ENCODE results near the gene CACNA1C. TPM values are rescaled to one million over a fixed set of nuclear protein-coding genes. Genes with fewer than 3 reads are reported as not detected.

The CACNA1C gene
- total RNA-seq, 2 donors from 2014 or later = 8.1 to 18.2 TPM

- Histone ChIP-seq H3K36me3 (no peaks in the 10 kb centered on the region), H3K9me3 (no peaks in the 10 kb centered on the region), H3K4me1 (replicated peaks) (no peaks in the 10 kb centered on the region), H3K27ac (no peak overlapping the region), H3K27me3 (replicated peaks; ENCODE audit: insufficient read depth) (no peaks in the 10 kb centered on the region), H3K4me3 (no peak overlapping the region)
- DNase-seq (ENCODE audit: low spot score) = no peak
- TF ChIP-seq POLR2AphosphoS5 (IDR thresholded peaks at IDR 0.05) (no peak), POLR2A (IDR thresholded peaks at IDR 0.05) (no peak)
- TF ChIP-seq, protein P1, sequence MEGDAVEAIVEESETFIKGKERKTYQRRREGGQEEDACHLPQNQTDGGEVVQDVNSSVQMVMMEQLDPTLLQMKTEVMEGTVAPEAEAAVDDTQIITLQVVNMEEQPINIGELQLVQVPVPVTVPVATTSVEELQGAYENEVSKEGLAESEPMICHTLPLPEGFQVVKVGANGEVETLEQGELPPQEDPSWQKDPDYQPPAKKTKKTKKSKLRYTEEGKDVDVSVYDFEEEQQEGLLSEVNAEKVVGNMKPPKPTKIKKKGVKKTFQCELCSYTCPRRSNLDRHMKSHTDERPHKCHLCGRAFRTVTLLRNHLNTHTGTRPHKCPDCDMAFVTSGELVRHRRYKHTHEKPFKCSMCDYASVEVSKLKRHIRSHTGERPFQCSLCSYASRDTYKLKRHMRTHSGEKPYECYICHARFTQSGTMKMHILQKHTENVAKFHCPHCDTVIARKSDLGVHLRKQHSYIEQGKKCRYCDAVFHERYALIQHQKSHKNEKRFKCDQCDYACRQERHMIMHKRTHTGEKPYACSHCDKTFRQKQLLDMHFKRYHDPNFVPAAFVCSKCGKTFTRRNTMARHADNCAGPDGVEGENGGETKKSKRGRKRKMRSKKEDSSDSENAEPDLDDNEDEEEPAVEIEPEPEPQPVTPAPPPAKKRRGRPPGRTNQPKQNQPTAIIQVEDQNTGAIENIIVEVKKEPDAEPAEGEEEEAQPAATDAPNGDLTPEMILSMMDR (IDR thresholded peaks at IDR 0.05) = no peak
- intact Hi-C loops (cut with DNase I) = loop anchor here (5.0 to 10.0 kb wide), 3 partner anchors 85 to 318 kb away; no protein-coding TSS in a partner anchor
- 63% methylated on average over 13 of the region's 13 CpGs for WGBS
These were observed 214.2 kb downstream of the CACNA1C start for GRCh38 chr12:2266666-2267620.

GRCh38 chr12:2267703-2268470, 215.1 kb downstream of the CACNA1C start:
- Histone ChIP-seq H3K9me3 (no peaks in the 10 kb centered on the region), H3K27ac (peak overlapping the region in 1 of 2 donors; percentile 38), H3K27me3 (replicated peaks; ENCODE audit: insufficient read depth) (no peaks in the 10 kb centered on the region), H3K4me1 (replicated peaks) (no peaks in the 10 kb centered on the region), H3K36me3 (no peaks in the 10 kb centered on the region), H3K4me3 (no peak overlapping the region)
- no peak for TF ChIP-seq POLR2A (IDR thresholded peaks at IDR 0.05)
- TF ChIP-seq, protein P1 (IDR thresholded peaks at IDR 0.05) = no peak
- no peak for TF ChIP-seq POLR2AphosphoS5 (IDR thresholded peaks at IDR 0.05)
- 36% methylated on average over 13 of the region's 13 CpGs for WGBS
- no peak for DNase-seq (ENCODE audit: low spot score)
- intact Hi-C loops (cut with DNase I) = loop anchor here (5.0 to 10.0 kb wide), 3 partner anchors 86 to 317 kb away; no protein-coding TSS in a partner anchor

DNA sequence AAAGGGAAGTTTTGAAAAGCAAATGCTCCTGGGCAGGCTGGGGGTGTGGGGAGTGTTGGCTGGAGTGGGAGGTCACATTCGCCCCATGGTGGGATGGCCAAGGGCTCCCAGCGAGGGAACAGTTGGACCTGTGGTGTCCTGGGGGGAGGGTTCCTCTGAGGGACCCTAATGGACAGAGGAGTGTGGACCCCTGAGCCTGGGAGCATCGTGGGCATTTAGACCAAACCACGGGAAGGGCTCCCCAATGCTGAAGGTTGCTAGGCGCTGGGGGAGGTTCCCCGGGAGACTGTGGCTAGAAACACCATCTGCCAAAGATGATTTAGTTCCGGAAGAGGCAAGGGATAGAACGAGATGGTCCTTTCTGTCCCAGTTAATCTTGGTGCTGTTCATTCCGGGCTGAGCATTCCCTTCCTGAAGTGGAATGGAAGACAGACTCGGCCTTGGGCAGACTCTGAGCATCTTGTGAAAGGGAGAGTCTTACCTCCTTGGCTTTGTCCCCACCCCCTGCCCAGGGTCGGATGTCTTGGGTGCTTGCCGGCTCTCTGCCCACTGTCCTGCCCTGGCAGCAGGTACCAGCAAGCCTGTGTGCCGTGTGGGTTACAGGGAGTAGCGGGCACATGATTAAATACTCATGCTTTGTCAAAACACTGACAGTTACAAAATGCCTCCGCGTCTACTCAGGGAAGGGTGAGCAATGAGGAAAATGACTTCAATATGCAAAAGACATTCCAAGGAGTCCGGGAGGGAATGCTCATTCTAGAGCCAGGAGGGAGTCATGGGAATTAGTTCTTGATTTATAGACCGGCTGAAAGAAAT, 215.9 kb downstream of the CACNA1C start:
- TF ChIP-seq POLR2AphosphoS5 (IDR thresholded peaks at IDR 0.05) = peak; percentile 18
- TF ChIP-seq, protein P1 (IDR thresholded peaks at IDR 0.05) = no peak
- Histone ChIP-seq H3K4me1 (replicated peaks) (no peaks in the 10 kb centered on the region), H3K27me3 (replicated peaks; ENCODE audit: insufficient read depth) (no peaks in the 10 kb centered on the region), H3K4me3 (no peak overlapping the region), H3K36me3 (no peaks in the 10 kb centered on the region), H3K27ac (peak overlapping the region in 1 of 2 donors; percentile 38), H3K9me3 (no peaks in the 10 kb centered on the region)
- 29% methylated on average over 18 of the region's 18 CpGs for WGBS
- intact Hi-C loops (cut with DNase I) = loop anchor here (5.0 to 10.0 kb wide), 3 partner anchors 86 to 316 kb away; no protein-coding TSS in a partner anchor
- DNase-seq (ENCODE audit: low spot score) = no peak

GRCh38 chr12:2270846-2271245, 218.1 kb downstream of the CACNA1C start:
- intact Hi-C loops (cut with DNase I) = loop anchor here (5.0 to 10.0 kb wide), 3 partner anchors 214 to 474 kb away; no protein-coding TSS in a partner anchor
- Histone ChIP-seq H3K27me3 (replicated peaks; ENCODE audit: insufficient read depth) (no peaks in the 10 kb centered on the region), H3K36me3 (no peaks in the 10 kb centered on the region), H3K4me3 (no peak overlapping the region), H3K27ac (no peak overlapping the region), H3K4me1 (replicated peaks) (no peaks in the 10 kb centered on the region), H3K9me3 (no peaks in the 10 kb centered on the region)
- WGBS = 92% methylated on average over 6 of the region's 6 CpGs
- TF ChIP-seq POLR2A (IDR thresholded peaks at IDR 0.05) (no peak), POLR2AphosphoS5 (IDR thresholded peaks at IDR 0.05) (no peak)
- TF ChIP-seq, protein P1 (IDR thresholded peaks at IDR 0.05) = no peak
- DNase-seq (ENCODE audit: low spot score) = no peak
